T-helper 1 cell treated with Interleukin-12 subunit alpha and Interleukin-12 subunit beta and Interleukin-4 antibody, amounts not matched to agents 30 ng/mL and 1 ng/mL, for 36 hours (primary cell): ENCODE data around the gene TMEM63B. TPM values are rescaled to one million over a fixed set of nuclear protein-coding genes. Genes with fewer than 3 reads are reported as not detected.
"Not testable (repeated sequence)": the region's sequence is repeated elsewhere in the genome, so short reads cannot be mapped to it uniquely, and the experiment has no call there.

Experiments used
- intact Hi-C: fragments of 100-400 bp; cut with micrococcal nuclease; formaldehyde crosslinking; loops from one replicate; pipeline ENCODE4 v1.15.1; 2024
- total RNA-seq: library from RNA; stranded (reverse); gene quantifications from 2 replicates; pipeline ENCODE4 v1.2.3, GENCODE V29; 2022

TMEM63B gene
- total RNA-seq, 1 donor from 2014 or later: 14.5 TPM

- intact Hi-C loops: no loop called here
These were observed 11.5 kb downstream of the TMEM63B start for GRCh38 chr6:44138717-44139350.

- intact Hi-C loops: no loop called here
These were observed 12.0 kb downstream of the TMEM63B start for GRCh38 chr6:44139351-44139743.

GRCh38 chr6:44142835-44143234 is 15.5 kb downstream of the TMEM63B start:
- intact Hi-C loops: no loop called here

GRCh38 chr6:44143731-44144130 is 16.4 kb downstream of the TMEM63B start:
- intact Hi-C loops: no loop called here

- intact Hi-C loops: not testable (repeated sequence)
These were observed 17.2 kb downstream of the TMEM63B start for GRCh38 chr6:44144536-44144935.

- intact Hi-C loops: no loop called here
These were observed 18.5 kb downstream of the TMEM63B start for GRCh38 chr6:44145839-44146238.

GRCh38 chr6:44146685-44147084 is 19.3 kb downstream of the TMEM63B start:
- intact Hi-C loops: no loop called here

GRCh38 chr6:44147256-44147655 is 19.9 kb downstream of the TMEM63B start:
- intact Hi-C loops: no loop called here

- intact Hi-C loops: no loop called here
These were observed 21.0 kb downstream of the TMEM63B start for GRCh38 chr6:44148306-44148705.

- intact Hi-C loops: loop anchor here (5.0 kb wide), 1 partner anchor 32 kb away; no protein-coding TSS in a partner anchor
These were observed 22.1 kb downstream of the TMEM63B start for GRCh38 chr6:44149369-44150012.

GRCh38 chr6:44150317-44150917 is 23.1 kb downstream of the TMEM63B start:
- intact Hi-C loops: loop anchor here (5.0 kb wide), 1 partner anchor 33 kb away; no protein-coding TSS in a partner anchor

- intact Hi-C loops: loop anchor here (1.0 to 5.0 kb wide), 5 partner anchors 25 to 382 kb away; no protein-coding TSS in a partner anchor
These were observed 24.2 kb downstream of the TMEM63B start for GRCh38 chr6:44151348-44152108.

- intact Hi-C loops: loop anchor here (1.0 to 5.0 kb wide), 4 partner anchors 26 to 186 kb away; no protein-coding TSS in a partner anchor
These were observed 24.7 kb downstream of the TMEM63B start for GRCh38 chr6:44152109-44152461.

GRCh38 chr6:44152533-44152932 is 25.2 kb downstream of the TMEM63B start:
- intact Hi-C loops: loop anchor here (1.0 to 5.0 kb wide), 4 partner anchors 26 to 186 kb away; no protein-coding TSS in a partner anchor

- intact Hi-C loops: loop anchor here (5.0 kb wide), 1 partner anchor 37 kb away; no protein-coding TSS in a partner anchor
These were observed 26.7 kb downstream of the TMEM63B start for GRCh38 chr6:44154067-44154466.

- intact Hi-C loops: no loop called here
These were observed 29.3 kb downstream of the TMEM63B start for GRCh38 chr6:44156494-44157151.

- intact Hi-C loops: no loop called here
These were observed 29.8 kb downstream of the TMEM63B start for GRCh38 chr6:44157152-44157521.

GRCh38 chr6:44158770-44159228 is 31.4 kb downstream of the TMEM63B start, which contains the start of gene CAPN11:
TSS of gene CAPN11 (plus strand) at chr6:44158820. CDS start at chr6:44158849, 29 bp downstream.
- intact Hi-C loops: no loop called here

GRCh38 chr6:44161997-44162338 is 34.6 kb downstream of the TMEM63B start:
- intact Hi-C loops: no loop called here

GRCh38 chr6:44162876-44163625 is 35.7 kb downstream of the TMEM63B start:
- intact Hi-C loops: no loop called here
